ENCODE measurements around the gene GTF3C4. TPM values are rescaled to one million over a fixed set of nuclear protein-coding genes. Genes with fewer than 3 reads are reported as not detected.

GTF3C4 gene
- total RNA-seq, 1 experiment from 2014 or later, result 25.1 TPM

- no peak for TF ChIP-seq REST (IDR thresholded peaks at IDR 0.05; ENCODE audit: insufficient read depth in 1 of 2, low read depth in 2 of 2, low read length in 1 of 2)
- no peak for TF ChIP-seq CTCF (IDR thresholded peaks at IDR 0.05)
- TF ChIP-seq SIN3A (IDR thresholded peaks at IDR 0.05; ENCODE audit: borderline replicate concordance, insufficient read depth, low read depth, low read length), result no peak
- no peak for TF ChIP-seq TCF7L2 (IDR thresholded peaks at IDR 0.05; ENCODE audit: low read depth, low read length)
- TF ChIP-seq POLR2AphosphoS5 (IDR thresholded peaks at IDR 0.05; ENCODE audit: low read depth, low read length), result no peak
- intact Hi-C loops (cut with micrococcal nuclease; ENCODE audit: unreplicated experiment), result no loop called here
- no peak for ATAC-seq
Measured at GRCh38 chr9:132645711-132646110, 24.6 kb upstream of the GTF3C4 start.

DNA sequence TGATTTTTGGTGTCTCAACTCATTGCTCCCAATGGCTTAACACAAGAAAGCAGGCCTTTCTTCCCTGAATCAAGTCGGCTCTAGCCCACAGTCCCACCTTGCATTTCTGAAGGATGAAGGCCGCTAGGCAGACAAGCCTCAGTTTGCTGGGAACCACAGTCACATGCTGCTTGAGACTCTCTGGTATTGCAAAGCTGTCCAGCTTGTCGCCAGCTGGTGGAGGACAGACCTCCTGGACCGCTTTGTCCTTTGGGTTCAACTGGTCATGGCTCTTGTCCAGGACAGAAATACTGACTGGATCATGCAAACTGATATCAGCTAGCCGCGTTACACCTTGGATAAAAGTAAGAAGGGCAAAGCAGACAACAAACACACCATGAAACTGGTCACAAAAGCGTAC is 23.5 kb upstream of the GTF3C4 start:
- no TSS peak for BruUV-seq (replicated peaks)

More at GRCh38 chr9:132645711-132646110, 24.6 kb upstream of the GTF3C4 start:
- Histone ChIP-seq H3K4me3 (ENCODE audit: low read depth in 2 of 2, low read length in 2 of 2) (no peak overlapping the region), H3K4me1 (ENCODE audit: control insufficient read depth, insufficient read depth, low read length) (no peaks in the 10 kb centered on the region), H3K9me3 (ENCODE audit: control insufficient read depth, insufficient read depth, low read depth, low read length) (no peaks in the 10 kb centered on the region), H3K27ac (ENCODE audit: low read length) (no peak overlapping the region), H3K36me3 (ENCODE audit: control insufficient read depth, insufficient read depth, low read length) (peaks cover 26% of the 10 kb centered on the region), H3K27me3 (ENCODE audit: control insufficient read depth, insufficient read depth, low read length) (no peaks in the 10 kb centered on the region)
- CTCF ChIA-PET, result no interaction called here
- in situ Hi-C loops (cut with HindIII; ENCODE audit: low pct_unique_long_range_greater_than_20kb, low sequenced_read_pairs), result no loop called here
- BruUV-seq (replicated peaks), result no TSS peak
- DNase-seq (ENCODE audit: low read depth, low spot score), result no peak
- POLR2A ChIA-PET, result no interaction called here

More for the DNA sequence above, 23.5 kb upstream of the GTF3C4 start:
- ATAC-seq (no peak), DNase-seq (ENCODE audit: low read depth, low spot score) (no peak)
- in situ Hi-C loops (cut with HindIII; ENCODE audit: low pct_unique_long_range_greater_than_20kb, low sequenced_read_pairs), result no loop called here
- Histone ChIP-seq H3K4me1 (ENCODE audit: control insufficient read depth, insufficient read depth, low read length) (no peaks in the 10 kb centered on the region), H3K27me3 (ENCODE audit: control insufficient read depth, insufficient read depth, low read length) (no peaks in the 10 kb centered on the region), H3K36me3 (ENCODE audit: control insufficient read depth, insufficient read depth, low read length) (peaks cover 31% of the 10 kb centered on the region), H3K9me3 (ENCODE audit: control insufficient read depth, insufficient read depth, low read depth, low read length) (no peaks in the 10 kb centered on the region), H3K4me3 (ENCODE audit: low read depth in 2 of 2, low read length in 2 of 2) (no peak overlapping the region), H3K27ac (ENCODE audit: low read length) (no peak overlapping the region)
- TF ChIP-seq CTCF (IDR thresholded peaks at IDR 0.05) (no peak), SIN3A (IDR thresholded peaks at IDR 0.05; ENCODE audit: borderline replicate concordance, insufficient read depth, low read depth, low read length) (no peak), TCF7L2 (IDR thresholded peaks at IDR 0.05; ENCODE audit: low read depth, low read length) (no peak), POLR2AphosphoS5 (IDR thresholded peaks at IDR 0.05; ENCODE audit: low read depth, low read length) (no peak), REST (IDR thresholded peaks at IDR 0.05; ENCODE audit: insufficient read depth in 1 of 2, low read depth in 2 of 2, low read length in 1 of 2) (no peak)
- POLR2A ChIA-PET, result no interaction called here
- CTCF ChIA-PET, result no interaction called here
- intact Hi-C loops (cut with micrococcal nuclease; ENCODE audit: unreplicated experiment), result no loop called here

Measured in Panc1 (cell line).